Parathyroid adenoma (tissue), 2 donors: Measurements from ENCODE around the gene TPPP.
"Not testable (repeated sequence)": the region's sequence is repeated elsewhere in the genome, so short reads cannot be mapped to it uniquely, and the experiment has no call there.

Experiments used
- H2AFZ ChIP-seq: fragments of 300-600 bp; sonication (generic); one replicate; pipeline ENCODE4 v1.7.0; 2017; ENCODE audit warnings: antibody characterized with exemption, mild to moderate bottlenecking
- H3K27ac ChIP-seq: fragments of 300-600 bp; sonication (generic); one replicate; pipeline ENCODE4 v1.7.0; 2017
- H3K27me3 ChIP-seq: fragments of 300-600 bp; sonication (generic); one replicate; pipeline ENCODE4 v1.7.0; 2017; ENCODE audit warnings: low read length; ENCODE audit not compliant: control insufficient read depth, insufficient read depth
- H3K36me3 ChIP-seq: fragments of 300-600 bp; sonication (generic); one replicate; pipeline ENCODE4 v1.7.0; 2017; ENCODE audit warnings: low read length; ENCODE audit not compliant: control insufficient read depth, insufficient read depth
- H3K4me1 ChIP-seq: fragments of 300-600 bp; sonication (generic); one replicate; pipeline ENCODE4 v1.7.0; 2017; ENCODE audit warnings: control low read depth
- H3K4me2 ChIP-seq: fragments of 300-600 bp; sonication (generic); one replicate; pipeline ENCODE4 v1.7.0; 2017; ENCODE audit warnings: low read length
- H3K4me3 ChIP-seq: fragments of 300-600 bp; sonication (generic); one replicate; pipeline ENCODE4 v1.7.0; 2017; ENCODE audit warnings: low read depth, low read length
- H3K79me2 ChIP-seq: fragments of 300-600 bp; sonication (generic); one replicate; pipeline ENCODE4 v1.7.0; 2017; ENCODE audit warnings: control low read depth
- H3K9ac ChIP-seq: fragments of 300-600 bp; sonication (generic); one replicate; pipeline ENCODE4 v1.7.0; 2017; ENCODE audit warnings: mild to moderate bottlenecking
- H3K9me3 ChIP-seq: fragments of 300-600 bp; sonication (generic); one replicate; pipeline ENCODE4 v1.7.0; 2017; ENCODE audit warnings: low read length; ENCODE audit not compliant: control insufficient read depth
- TF ChIP-seq, protein P1 (sequence below): fragments of 300-600 bp; sonication (generic); IDR thresholded peaks from one replicate; pipeline ENCODE4 v1.7.0; 2017; ENCODE audit warnings: antibody characterized with exemption, mild to moderate bottlenecking
- donor health status: primary hyperparathyroidism.

TPPP gene

DNA sequence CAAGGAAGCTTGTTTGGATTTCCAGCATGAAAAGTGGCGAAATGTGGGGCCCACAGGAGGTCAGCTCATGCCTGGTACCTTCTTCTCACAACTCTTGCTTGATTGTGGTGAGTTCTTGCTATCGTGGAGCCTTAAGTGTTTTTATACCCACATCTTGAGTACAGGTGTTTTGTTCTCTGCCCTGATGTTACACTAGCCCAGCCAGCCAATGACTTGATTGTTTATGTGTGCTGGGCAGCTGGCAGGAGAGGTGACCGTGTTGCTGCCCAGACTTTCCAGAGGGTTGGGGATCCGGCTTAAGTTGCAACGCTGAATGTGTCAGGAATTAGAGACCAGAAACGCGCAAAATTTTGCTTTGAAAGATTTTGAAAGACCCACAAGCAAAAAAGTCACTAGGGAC lies 24.0 kb upstream of the TPPP start:
- H3K4me3 ChIP-seq: no peak overlapping the region
- H3K79me2 ChIP-seq: no peaks in the 10 kb centered on the region
- H3K27ac ChIP-seq: no peak overlapping the region
- no peaks in the 10 kb centered on the region for H3K36me3 ChIP-seq
- no peaks in the 10 kb centered on the region for H3K4me1 ChIP-seq
- no peak overlapping the region for H2AFZ ChIP-seq
- H3K9ac ChIP-seq: no peak overlapping the region
- no peak overlapping the region for H3K4me2 ChIP-seq
- H3K9me3 ChIP-seq: no peaks in the 10 kb centered on the region
- TF ChIP-seq, protein P1, sequence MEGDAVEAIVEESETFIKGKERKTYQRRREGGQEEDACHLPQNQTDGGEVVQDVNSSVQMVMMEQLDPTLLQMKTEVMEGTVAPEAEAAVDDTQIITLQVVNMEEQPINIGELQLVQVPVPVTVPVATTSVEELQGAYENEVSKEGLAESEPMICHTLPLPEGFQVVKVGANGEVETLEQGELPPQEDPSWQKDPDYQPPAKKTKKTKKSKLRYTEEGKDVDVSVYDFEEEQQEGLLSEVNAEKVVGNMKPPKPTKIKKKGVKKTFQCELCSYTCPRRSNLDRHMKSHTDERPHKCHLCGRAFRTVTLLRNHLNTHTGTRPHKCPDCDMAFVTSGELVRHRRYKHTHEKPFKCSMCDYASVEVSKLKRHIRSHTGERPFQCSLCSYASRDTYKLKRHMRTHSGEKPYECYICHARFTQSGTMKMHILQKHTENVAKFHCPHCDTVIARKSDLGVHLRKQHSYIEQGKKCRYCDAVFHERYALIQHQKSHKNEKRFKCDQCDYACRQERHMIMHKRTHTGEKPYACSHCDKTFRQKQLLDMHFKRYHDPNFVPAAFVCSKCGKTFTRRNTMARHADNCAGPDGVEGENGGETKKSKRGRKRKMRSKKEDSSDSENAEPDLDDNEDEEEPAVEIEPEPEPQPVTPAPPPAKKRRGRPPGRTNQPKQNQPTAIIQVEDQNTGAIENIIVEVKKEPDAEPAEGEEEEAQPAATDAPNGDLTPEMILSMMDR: no peak
- no peaks in the 10 kb centered on the region for H3K27me3 ChIP-seq

GRCh38 chr5:716740-717139 lies 23.6 kb upstream of the TPPP start:
- not testable (repeated sequence) for H3K9ac ChIP-seq, H3K27ac ChIP-seq, H3K36me3 ChIP-seq, H3K9me3 ChIP-seq, H3K4me2 ChIP-seq, H3K4me1 ChIP-seq, H3K79me2 ChIP-seq, H2AFZ ChIP-seq, H3K4me3 ChIP-seq, H3K27me3 ChIP-seq

DNA sequence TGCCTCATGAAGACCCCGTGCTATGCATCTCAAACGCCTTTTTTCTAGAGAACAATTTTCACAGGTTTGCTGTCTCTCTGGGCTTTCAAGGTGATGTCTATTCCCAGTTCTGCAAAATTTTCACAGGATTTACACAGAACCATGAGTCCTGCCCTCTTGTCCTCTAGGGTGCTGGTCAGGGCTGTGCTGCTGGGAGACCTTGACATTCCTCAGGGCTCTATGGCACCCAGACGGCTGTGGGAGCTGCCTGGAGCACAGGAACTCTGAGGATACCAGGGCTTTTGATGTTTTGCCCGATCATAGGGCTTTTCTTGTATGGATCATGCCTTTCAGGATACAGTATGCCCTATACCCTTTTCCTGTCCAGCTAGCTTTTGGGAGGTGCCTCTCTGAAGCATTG lies 22.5 kb upstream of the TPPP start:
- H3K9ac ChIP-seq, H3K36me3 ChIP-seq, H3K4me2 ChIP-seq, H3K79me2 ChIP-seq, H3K4me3 ChIP-seq, H3K27ac ChIP-seq, H2AFZ ChIP-seq, H3K4me1 ChIP-seq, H3K9me3 ChIP-seq, H3K27me3 ChIP-seq: not testable (repeated sequence)

GRCh38 chr5:714215-715118 lies 21.3 kb upstream of the TPPP start:
- H3K4me1 ChIP-seq, H3K9me3 ChIP-seq, H3K36me3 ChIP-seq, H2AFZ ChIP-seq, H3K9ac ChIP-seq, H3K27ac ChIP-seq, H3K4me2 ChIP-seq, H3K79me2 ChIP-seq, H3K27me3 ChIP-seq, H3K4me3 ChIP-seq: not testable (repeated sequence)

DNA sequence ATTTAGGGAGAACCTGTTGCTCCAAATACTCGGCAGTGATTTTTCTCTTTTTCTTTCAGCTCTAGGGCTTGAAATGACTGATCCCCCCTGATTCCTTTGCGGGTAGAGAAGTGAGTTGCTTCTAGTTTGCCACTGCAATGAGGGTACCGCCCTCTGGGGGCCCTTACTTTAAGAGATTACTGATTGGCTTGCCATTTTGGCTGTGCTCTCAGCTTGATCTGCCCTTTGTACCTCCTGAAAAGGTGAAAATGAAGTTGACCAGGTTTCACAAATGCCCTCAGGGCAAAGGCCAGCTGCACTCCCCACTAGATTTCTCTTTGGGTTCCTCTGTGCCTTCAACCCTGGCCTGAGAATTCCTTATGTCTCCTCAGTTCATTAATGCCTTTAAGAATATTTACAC lies 20.5 kb upstream of the TPPP start:
- not testable (repeated sequence) for H3K4me2 ChIP-seq, H3K79me2 ChIP-seq, H3K27me3 ChIP-seq, H3K9ac ChIP-seq, H3K4me1 ChIP-seq, H2AFZ ChIP-seq, H3K4me3 ChIP-seq, H3K27ac ChIP-seq, H3K36me3 ChIP-seq, H3K9me3 ChIP-seq

DNA sequence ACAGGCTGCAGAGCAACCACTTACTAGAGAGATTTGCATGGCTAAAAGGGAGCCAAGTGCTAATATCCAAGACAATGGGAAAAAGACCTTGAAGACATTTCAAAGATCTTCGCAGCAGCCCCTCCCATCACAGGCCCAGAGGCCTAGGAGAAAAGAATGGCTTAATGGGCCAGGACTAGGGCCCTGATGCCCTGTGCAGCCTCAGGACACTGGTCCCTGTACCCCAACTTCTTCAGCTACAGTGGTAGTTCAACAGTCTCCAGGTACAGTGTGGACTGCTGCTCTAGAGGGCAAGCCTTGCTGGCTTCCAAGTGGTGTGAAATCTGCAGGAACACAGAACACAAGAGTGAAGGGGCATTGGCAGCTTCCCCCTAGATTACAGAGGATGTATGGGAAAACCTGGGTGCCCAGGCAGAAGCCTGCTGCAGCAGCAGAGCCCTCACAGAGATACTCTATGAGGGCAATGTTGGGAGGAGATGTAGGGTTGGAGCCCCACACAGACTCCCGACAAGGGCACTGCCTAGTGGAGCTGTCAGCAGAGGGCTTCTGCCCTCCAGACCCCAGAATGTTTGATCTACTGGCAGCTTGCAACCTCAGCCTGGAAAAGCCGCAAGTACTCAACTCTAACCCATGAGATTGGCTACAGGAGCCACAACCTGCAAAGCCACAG lies 15.8 kb upstream of the TPPP start:
- H3K4me1 ChIP-seq, H3K9me3 ChIP-seq, H3K4me2 ChIP-seq, H3K4me3 ChIP-seq, H3K36me3 ChIP-seq, H2AFZ ChIP-seq, H3K27me3 ChIP-seq, H3K9ac ChIP-seq, H3K79me2 ChIP-seq, H3K27ac ChIP-seq: not testable (repeated sequence)

DNA sequence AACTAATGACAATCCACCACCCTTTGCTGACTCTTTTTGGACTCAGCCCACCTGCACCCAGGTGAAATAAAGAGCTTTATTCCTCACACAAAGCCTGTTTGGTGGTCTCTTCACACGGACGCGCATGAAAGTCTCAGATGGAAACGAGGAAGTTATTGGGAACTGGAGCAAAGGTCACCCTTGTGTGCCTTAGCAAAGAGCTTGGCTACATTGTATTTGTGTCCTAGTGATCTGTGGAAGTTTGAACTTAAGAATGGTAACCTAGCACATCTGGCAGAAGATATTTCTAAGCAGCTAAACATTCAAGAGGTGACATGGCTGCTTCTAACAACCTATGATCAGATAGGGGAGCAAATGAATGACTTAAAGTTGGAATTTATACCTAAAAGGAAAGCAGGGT lies 15.2 kb upstream of the TPPP start:
- not testable (repeated sequence) for H3K79me2 ChIP-seq, H3K36me3 ChIP-seq, H3K4me2 ChIP-seq, H2AFZ ChIP-seq, H3K9ac ChIP-seq, H3K27ac ChIP-seq, H3K4me3 ChIP-seq, H3K9me3 ChIP-seq, H3K4me1 ChIP-seq, H3K27me3 ChIP-seq

GRCh38 chr5:706127-706526 lies 13.0 kb upstream of the TPPP start:
- not testable (repeated sequence) for H3K27ac ChIP-seq, H3K36me3 ChIP-seq, H3K27me3 ChIP-seq, H3K4me3 ChIP-seq, H3K4me2 ChIP-seq, H3K79me2 ChIP-seq, H3K4me1 ChIP-seq, H3K9me3 ChIP-seq, H2AFZ ChIP-seq, H3K9ac ChIP-seq

GRCh38 chr5:696753-697702 lies 3.9 kb upstream of the TPPP start:
- not testable (repeated sequence) for H3K79me2 ChIP-seq, H3K4me1 ChIP-seq, H3K4me3 ChIP-seq, H3K4me2 ChIP-seq, H3K27me3 ChIP-seq, H3K27ac ChIP-seq, H3K36me3 ChIP-seq, H2AFZ ChIP-seq, H3K9me3 ChIP-seq, H3K9ac ChIP-seq
